Measurements from ENCODE around the gene ERC2. TPM values are rescaled to one million over a fixed set of nuclear protein-coding genes. Genes with fewer than 3 reads are reported as not detected.

ERC2 gene
- total RNA-seq, 2 experiments from 2014 or later, result not detected

DNA sequence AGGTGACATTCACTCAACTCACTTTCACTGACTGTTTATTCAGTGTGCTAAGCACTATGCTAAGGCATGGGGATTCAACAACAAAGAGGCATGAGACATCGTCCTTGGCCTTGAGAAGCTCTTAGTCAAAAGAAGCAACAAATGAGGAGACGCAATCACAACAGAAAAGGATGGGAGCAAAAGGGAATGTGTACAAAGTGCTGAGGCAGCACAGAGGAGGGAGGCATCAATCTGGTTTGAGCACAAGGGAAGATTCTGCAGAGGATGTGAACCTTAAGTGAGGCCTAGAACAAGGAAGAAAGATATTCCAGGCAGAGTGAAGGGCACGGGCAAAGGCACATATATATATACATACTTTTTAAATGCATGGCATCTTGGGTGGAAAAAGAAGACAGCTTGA lies 151.3 kb downstream of the ERC2 start:
- H3K4me2 ChIP-seq (ENCODE audit: low read length), result no peak overlapping the region
- H3K9me2 ChIP-seq (ENCODE audit: insufficient read depth, low read length), result no peaks in the 10 kb centered on the region
- H3K79me2 ChIP-seq (ENCODE audit: insufficient read depth, low read depth, low read length), result no peaks in the 10 kb centered on the region
- H2AFZ ChIP-seq (ENCODE audit: low read length), result peak overlapping the region; percentile 36; the same call in 1 of the 2 replicates
- H3K36me3 ChIP-seq (ENCODE audit: insufficient read depth, low read length), result no peaks in the 10 kb centered on the region
- no peaks in the 10 kb centered on the region for H3K9me3 ChIP-seq (ENCODE audit: low read length)
- no peaks in the 10 kb centered on the region for H4K20me1 ChIP-seq (ENCODE audit: insufficient read depth, low read length)
- POLR2A ChIA-PET, result interaction anchor here (0.7 kb wide), 1 partner anchor 9 kb away, joined by 3 read pairs; no protein-coding TSS in a partner anchor
- no peak for DNase-seq (ENCODE audit: low spot score)
- no peak overlapping the region for H3K4me3 ChIP-seq (ENCODE audit: low read depth, low read length, poor library complexity, severe bottlenecking)
- H3K4me1 ChIP-seq (ENCODE audit: insufficient read depth, low read length, poor library complexity, severe bottlenecking), result peaks cover 40% of the 10 kb centered on the region
- CTCF ChIA-PET (ENCODE audit: unreplicated experiment), result no interaction called here
- BruUV-seq (replicated peaks), result no TSS peak
- intact Hi-C loops (cut with micrococcal nuclease; ENCODE audit: unreplicated experiment), result no loop called here
- TF ChIP-seq, protein P1, sequence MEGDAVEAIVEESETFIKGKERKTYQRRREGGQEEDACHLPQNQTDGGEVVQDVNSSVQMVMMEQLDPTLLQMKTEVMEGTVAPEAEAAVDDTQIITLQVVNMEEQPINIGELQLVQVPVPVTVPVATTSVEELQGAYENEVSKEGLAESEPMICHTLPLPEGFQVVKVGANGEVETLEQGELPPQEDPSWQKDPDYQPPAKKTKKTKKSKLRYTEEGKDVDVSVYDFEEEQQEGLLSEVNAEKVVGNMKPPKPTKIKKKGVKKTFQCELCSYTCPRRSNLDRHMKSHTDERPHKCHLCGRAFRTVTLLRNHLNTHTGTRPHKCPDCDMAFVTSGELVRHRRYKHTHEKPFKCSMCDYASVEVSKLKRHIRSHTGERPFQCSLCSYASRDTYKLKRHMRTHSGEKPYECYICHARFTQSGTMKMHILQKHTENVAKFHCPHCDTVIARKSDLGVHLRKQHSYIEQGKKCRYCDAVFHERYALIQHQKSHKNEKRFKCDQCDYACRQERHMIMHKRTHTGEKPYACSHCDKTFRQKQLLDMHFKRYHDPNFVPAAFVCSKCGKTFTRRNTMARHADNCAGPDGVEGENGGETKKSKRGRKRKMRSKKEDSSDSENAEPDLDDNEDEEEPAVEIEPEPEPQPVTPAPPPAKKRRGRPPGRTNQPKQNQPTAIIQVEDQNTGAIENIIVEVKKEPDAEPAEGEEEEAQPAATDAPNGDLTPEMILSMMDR (conservative IDR thresholded peaks at IDR 0.05; ENCODE audit: low read length), result no peak
- TF ChIP-seq EZH2phosphoT487 (IDR thresholded peaks at IDR 0.05; ENCODE audit: borderline replicate concordance, low read depth, low read length), result no peak
- H3K27ac ChIP-seq (ENCODE audit: low read depth, low read length, poor library complexity, severe bottlenecking), result no peak overlapping the region

DNA sequence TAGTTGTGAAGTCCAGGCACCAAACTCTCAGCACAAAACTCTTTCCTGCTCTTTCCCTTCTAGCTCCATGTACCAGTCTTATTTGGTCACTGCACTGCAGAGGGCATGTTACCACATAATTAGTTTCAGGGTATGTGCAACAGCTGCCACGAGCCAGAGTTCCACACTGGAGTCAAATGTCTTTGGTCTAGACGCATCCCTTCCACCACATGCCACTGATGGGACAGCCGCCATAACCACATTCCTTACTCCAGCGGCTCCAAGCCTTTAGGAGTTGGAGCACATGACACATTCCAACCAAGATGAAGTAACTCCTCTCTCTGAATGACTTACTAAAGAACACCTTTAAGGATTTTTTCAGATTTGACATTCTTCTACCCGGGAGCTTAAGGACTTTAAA lies 153.4 kb downstream of the ERC2 start:
- no peak overlapping the region for H3K4me2 ChIP-seq (ENCODE audit: low read length)
- H3K27ac ChIP-seq (ENCODE audit: low read depth, low read length, poor library complexity, severe bottlenecking), result no peak overlapping the region
- TF ChIP-seq, protein P1 (conservative IDR thresholded peaks at IDR 0.05; ENCODE audit: low read length), result no peak
- TF ChIP-seq EZH2phosphoT487 (IDR thresholded peaks at IDR 0.05; ENCODE audit: borderline replicate concordance, low read depth, low read length), result no peak
- H3K79me2 ChIP-seq (ENCODE audit: insufficient read depth, low read depth, low read length), result no peaks in the 10 kb centered on the region
- H3K9me3 ChIP-seq (ENCODE audit: low read length), result no peaks in the 10 kb centered on the region
- H3K36me3 ChIP-seq (ENCODE audit: insufficient read depth, low read length), result no peaks in the 10 kb centered on the region
- no peak for DNase-seq (ENCODE audit: low spot score)
- intact Hi-C loops (cut with micrococcal nuclease; ENCODE audit: unreplicated experiment), result no loop called here
- BruUV-seq (replicated peaks), result no TSS peak
- POLR2A ChIA-PET, result no interaction called here
- H3K4me1 ChIP-seq (ENCODE audit: insufficient read depth, low read length, poor library complexity, severe bottlenecking), result peaks cover 21% of the 10 kb centered on the region
- CTCF ChIA-PET (ENCODE audit: unreplicated experiment), result no interaction called here
- no peak overlapping the region for H3K4me3 ChIP-seq (ENCODE audit: low read depth, low read length, poor library complexity, severe bottlenecking)
- H4K20me1 ChIP-seq (ENCODE audit: insufficient read depth, low read length), result no peaks in the 10 kb centered on the region
- H3K9me2 ChIP-seq (ENCODE audit: insufficient read depth, low read length), result no peaks in the 10 kb centered on the region
- no peak overlapping the region for H2AFZ ChIP-seq (ENCODE audit: low read length)

DNA sequence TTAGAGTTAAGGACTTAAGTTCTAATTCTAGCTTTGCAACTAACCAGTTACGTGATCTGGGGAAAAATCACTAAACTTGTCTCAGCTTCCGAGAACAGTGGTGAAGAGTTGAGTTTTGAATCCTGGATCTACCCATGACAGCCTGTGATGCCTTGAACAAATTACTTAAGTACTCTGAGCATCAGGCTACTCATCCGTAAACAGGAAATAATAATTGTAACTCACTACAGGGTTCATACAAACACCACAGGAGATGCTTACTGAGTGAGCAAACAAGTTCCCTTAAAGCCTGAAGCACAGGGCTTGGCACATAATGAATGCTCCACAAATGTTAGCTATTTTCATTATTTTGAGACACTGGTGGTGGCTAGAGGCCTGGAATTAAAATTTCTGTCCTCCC lies 158.8 kb downstream of the ERC2 start:
- no TSS peak for BruUV-seq (replicated peaks)
- intact Hi-C loops (cut with micrococcal nuclease; ENCODE audit: unreplicated experiment), result no loop called here
- Histone ChIP-seq H3K27ac (ENCODE audit: low read depth, low read length, poor library complexity, severe bottlenecking) (no peak overlapping the region), H3K9me3 (ENCODE audit: low read length) (no peaks in the 10 kb centered on the region), H3K9me2 (ENCODE audit: insufficient read depth, low read length) (no peaks in the 10 kb centered on the region), H4K20me1 (ENCODE audit: insufficient read depth, low read length) (no peaks in the 10 kb centered on the region), H3K36me3 (ENCODE audit: insufficient read depth, low read length) (no peaks in the 10 kb centered on the region), H3K4me2 (ENCODE audit: low read length) (no peak overlapping the region), H3K79me2 (ENCODE audit: insufficient read depth, low read depth, low read length) (no peaks in the 10 kb centered on the region), H3K4me1 (ENCODE audit: insufficient read depth, low read length, poor library complexity, severe bottlenecking) (peaks cover 48% of the 10 kb centered on the region), H3K4me3 (ENCODE audit: low read depth, low read length, poor library complexity, severe bottlenecking) (no peak overlapping the region), H2AFZ (ENCODE audit: low read length) (no peak overlapping the region)
- TF ChIP-seq, protein P1 (conservative IDR thresholded peaks at IDR 0.05; ENCODE audit: low read length), result no peak
- no peak for TF ChIP-seq EZH2phosphoT487 (IDR thresholded peaks at IDR 0.05; ENCODE audit: borderline replicate concordance, low read depth, low read length)
- no peak for DNase-seq (ENCODE audit: low spot score)
- CTCF ChIA-PET (ENCODE audit: unreplicated experiment), result no interaction called here
- POLR2A ChIA-PET, result interaction anchor here (0.8 to 1.8 kb wide), 2 partner anchors 11 to 18 kb away, joined by 4 read pairs; no protein-coding TSS in a partner anchor

All from OCI-LY7 (cell line).